Measurements from ENCODE around the gene RNF213. TPM values are rescaled to one million over a fixed set of nuclear protein-coding genes. Genes with fewer than 3 reads are reported as not detected.
"Not testable (repeated sequence)": the region's sequence is repeated elsewhere in the genome, so short reads cannot be mapped to it uniquely, and the experiment has no call there.

RNF213 gene
- total and polyA plus RNA-seq, 4 donors: 18.2 to 104 (median 33.5) TPM

DNA sequence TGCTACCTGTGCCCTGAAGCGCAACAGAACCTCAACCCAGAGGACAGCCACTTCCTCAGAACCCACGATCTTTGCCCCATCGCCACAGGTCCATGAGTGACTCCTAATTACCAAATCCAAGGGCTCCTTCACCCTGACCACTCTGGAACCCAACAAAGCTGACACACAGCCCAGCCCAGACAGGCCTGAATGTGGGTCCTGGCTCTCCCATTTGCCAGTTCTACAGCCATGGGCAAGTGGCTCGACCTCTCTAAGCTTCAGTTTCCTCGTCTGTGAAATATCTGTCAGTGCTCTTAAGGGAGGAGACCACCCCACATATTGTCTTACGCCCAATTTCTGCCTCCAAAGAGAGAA is 136.4 kb downstream of the RNF213 start (continued):
- TF ChIP-seq, protein P1, sequence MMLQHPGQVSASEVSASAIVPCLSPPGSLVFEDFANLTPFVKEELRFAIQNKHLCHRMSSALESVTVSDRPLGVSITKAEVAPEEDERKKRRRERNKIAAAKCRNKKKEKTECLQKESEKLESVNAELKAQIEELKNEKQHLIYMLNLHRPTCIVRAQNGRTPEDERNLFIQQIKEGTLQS (IDR thresholded peaks at IDR 0.05): no peak

DNA sequence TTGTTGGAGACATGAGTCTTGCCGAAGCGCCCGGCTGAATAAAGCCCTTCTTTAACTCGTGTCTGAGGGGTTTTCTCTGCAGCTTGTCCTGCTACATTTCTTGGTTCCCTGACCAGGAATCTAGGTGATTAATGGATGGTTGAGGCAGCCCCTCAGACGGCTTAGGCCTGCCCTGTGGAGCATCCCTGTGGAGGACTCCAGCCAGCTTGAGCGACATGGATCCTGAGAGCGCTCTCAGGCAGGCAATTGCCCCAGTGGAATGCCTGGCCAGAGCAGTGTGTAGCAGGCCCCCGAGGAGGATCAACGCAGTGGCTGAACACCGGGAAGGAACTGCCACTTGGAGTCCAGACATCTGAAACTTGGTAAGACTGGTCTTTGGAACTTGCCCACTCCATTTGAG is 137.0 kb downstream of the RNF213 start:
- WGBS: 81% methylated on average over 10 of the region's 10 CpGs
- Histone ChIP-seq H3K36me3 (ENCODE audit: control insufficient read depth in 4 of 4, insufficient read depth in 3 of 4, low read depth in 1 of 4, low read length in 3 of 4) (peaks cover 0 to 28% (median 21%) of the 10 kb centered on the region in 4 donors), H3K9ac (ENCODE audit: low read depth in 1 of 2, low read length in 2 of 2) (no peak overlapping the region), H3K4me1 (ENCODE audit: control insufficient read depth in 4 of 4, insufficient read depth in 4 of 4, low read length in 3 of 4) (no peaks in the 10 kb centered on the region), H3K4me3 (ENCODE audit: low read depth in 1 of 3, low read length in 3 of 3) (no peak overlapping the region), H3K27me3 (ENCODE audit: control insufficient read depth in 4 of 4, insufficient read depth in 4 of 4, low read length in 3 of 4) (no peaks in the 10 kb centered on the region), H3K9me3 (ENCODE audit: control insufficient read depth in 4 of 4, low read length in 3 of 4) (no peaks in the 10 kb centered on the region), H3K27ac (ENCODE audit: low read depth in 1 of 2, low read length in 2 of 2) (no peak overlapping the region)
- TF ChIP-seq FOXA1 (IDR thresholded peaks at IDR 0.05): no peak
- no peak for TF ChIP-seq GABPA (IDR thresholded peaks at IDR 0.05 in 1 of 2, conservative IDR thresholded peaks at IDR 0.05 in 1 of 2)
- no peak for TF ChIP-seq RXRA (IDR thresholded peaks at IDR 0.05)
- TF ChIP-seq EGR1 (IDR thresholded peaks at IDR 0.05; ENCODE audit: low read depth in 2 of 2): no peak
- TF ChIP-seq, protein P2, sequence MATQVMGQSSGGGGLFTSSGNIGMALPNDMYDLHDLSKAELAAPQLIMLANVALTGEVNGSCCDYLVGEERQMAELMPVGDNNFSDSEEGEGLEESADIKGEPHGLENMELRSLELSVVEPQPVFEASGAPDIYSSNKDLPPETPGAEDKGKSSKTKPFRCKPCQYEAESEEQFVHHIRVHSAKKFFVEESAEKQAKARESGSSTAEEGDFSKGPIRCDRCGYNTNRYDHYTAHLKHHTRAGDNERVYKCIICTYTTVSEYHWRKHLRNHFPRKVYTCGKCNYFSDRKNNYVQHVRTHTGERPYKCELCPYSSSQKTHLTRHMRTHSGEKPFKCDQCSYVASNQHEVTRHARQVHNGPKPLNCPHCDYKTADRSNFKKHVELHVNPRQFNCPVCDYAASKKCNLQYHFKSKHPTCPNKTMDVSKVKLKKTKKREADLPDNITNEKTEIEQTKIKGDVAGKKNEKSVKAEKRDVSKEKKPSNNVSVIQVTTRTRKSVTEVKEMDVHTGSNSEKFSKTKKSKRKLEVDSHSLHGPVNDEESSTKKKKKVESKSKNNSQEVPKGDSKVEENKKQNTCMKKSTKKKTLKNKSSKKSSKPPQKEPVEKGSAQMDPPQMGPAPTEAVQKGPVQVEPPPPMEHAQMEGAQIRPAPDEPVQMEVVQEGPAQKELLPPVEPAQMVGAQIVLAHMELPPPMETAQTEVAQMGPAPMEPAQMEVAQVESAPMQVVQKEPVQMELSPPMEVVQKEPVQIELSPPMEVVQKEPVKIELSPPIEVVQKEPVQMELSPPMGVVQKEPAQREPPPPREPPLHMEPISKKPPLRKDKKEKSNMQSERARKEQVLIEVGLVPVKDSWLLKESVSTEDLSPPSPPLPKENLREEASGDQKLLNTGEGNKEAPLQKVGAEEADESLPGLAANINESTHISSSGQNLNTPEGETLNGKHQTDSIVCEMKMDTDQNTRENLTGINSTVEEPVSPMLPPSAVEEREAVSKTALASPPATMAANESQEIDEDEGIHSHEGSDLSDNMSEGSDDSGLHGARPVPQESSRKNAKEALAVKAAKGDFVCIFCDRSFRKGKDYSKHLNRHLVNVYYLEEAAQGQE (IDR thresholded peaks at IDR 0.05): no peak
- no peak for TF ChIP-seq RAD21 (IDR thresholded peaks at IDR 0.05)
- no peak for TF ChIP-seq FOXA2 (IDR thresholded peaks at IDR 0.05)
- TF ChIP-seq SP1 (IDR thresholded peaks at IDR 0.05): no peak
- no peak for DNase-seq (ENCODE audit: low spot score)

DNA sequence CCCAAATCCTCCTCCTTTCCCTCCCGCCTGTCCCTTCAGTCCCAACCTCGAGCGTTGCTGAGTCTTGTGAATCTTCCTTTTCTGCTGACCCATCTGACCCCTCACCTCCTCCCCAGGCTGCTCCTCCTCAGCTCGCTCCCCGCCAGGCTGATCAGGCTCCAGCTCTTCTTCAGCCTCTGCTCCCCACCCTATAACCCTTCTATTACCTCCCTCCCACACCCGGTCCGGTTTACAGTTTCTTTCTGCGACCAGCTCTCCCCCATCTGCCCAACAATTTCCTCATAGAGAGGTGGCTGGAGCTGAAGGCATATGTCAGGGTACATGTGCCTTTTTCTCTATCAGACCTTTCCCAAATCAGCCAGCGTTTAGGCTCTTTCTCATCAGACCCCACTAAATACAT is 140.4 kb downstream of the RNF213 start:
- H3K9me3 ChIP-seq (ENCODE audit: control insufficient read depth in 4 of 4, low read length in 3 of 4); H3K27ac ChIP-seq (ENCODE audit: low read depth in 1 of 2, low read length in 2 of 2); H3K4me1 ChIP-seq (ENCODE audit: control insufficient read depth in 4 of 4, insufficient read depth in 4 of 4, low read length in 3 of 4); H3K36me3 ChIP-seq (ENCODE audit: control insufficient read depth in 4 of 4, insufficient read depth in 3 of 4, low read depth in 1 of 4, low read length in 3 of 4); H3K27me3 ChIP-seq (ENCODE audit: control insufficient read depth in 4 of 4, insufficient read depth in 4 of 4, low read length in 3 of 4); H3K4me3 ChIP-seq (ENCODE audit: low read depth in 1 of 3, low read length in 3 of 3); H3K9ac ChIP-seq (ENCODE audit: low read depth in 1 of 2, low read length in 2 of 2); DNase-seq (ENCODE audit: low spot score): not testable (repeated sequence)
- WGBS: 87% methylated on average over 9 of the region's 9 CpGs

DNA sequence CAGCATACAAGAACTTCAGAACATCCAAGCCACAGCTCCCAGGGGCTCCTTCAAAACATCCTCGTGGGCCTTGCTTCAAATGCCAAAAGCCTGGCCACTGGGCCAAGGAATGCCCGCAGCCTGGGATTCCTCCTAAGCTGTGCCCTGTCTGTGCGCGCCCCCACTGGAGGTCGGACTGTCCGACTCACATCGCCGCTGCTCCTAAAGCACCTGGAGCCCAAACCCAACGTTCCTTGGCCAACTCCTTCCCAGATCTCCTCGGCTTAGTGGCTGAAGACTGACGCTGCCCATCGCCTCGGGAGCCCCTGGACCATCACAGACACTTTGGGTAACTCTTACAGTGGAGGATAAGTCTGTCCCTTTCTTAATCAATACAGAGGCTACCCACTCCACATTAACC is 141.4 kb downstream of the RNF213 start:
- H3K27ac ChIP-seq (ENCODE audit: low read depth in 1 of 2, low read length in 2 of 2); H3K36me3 ChIP-seq (ENCODE audit: control insufficient read depth in 4 of 4, insufficient read depth in 3 of 4, low read depth in 1 of 4, low read length in 3 of 4); H3K27me3 ChIP-seq (ENCODE audit: control insufficient read depth in 4 of 4, insufficient read depth in 4 of 4, low read length in 3 of 4); DNase-seq (ENCODE audit: low spot score); H3K9me3 ChIP-seq (ENCODE audit: control insufficient read depth in 4 of 4, low read length in 3 of 4); H3K4me1 ChIP-seq (ENCODE audit: control insufficient read depth in 4 of 4, insufficient read depth in 4 of 4, low read length in 3 of 4); H3K9ac ChIP-seq (ENCODE audit: low read depth in 1 of 2, low read length in 2 of 2); H3K4me3 ChIP-seq (ENCODE audit: low read depth in 1 of 3, low read length in 3 of 3): not testable (repeated sequence)
- WGBS: 93% methylated on average over 13 of the region's 13 CpGs

DNA sequence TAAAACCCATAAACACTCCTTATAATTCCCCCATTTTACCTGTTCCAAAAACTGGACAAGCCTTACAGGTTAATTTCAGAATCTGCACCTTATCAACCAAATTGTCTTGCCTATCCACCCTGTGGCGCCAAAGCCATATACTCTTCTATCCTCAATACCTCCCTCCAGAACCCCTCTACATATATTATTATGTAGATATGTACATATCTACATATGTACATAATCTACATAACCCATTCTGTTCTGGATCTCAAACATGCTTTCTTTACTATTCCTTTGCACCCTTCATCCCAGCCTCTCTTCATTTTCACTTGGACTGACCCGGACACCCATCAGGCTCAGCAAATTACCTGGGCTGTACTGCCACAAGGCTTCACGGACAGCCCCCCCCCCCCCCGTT is 142.3 kb downstream of the RNF213 start:
- TF ChIP-seq, protein P3, sequence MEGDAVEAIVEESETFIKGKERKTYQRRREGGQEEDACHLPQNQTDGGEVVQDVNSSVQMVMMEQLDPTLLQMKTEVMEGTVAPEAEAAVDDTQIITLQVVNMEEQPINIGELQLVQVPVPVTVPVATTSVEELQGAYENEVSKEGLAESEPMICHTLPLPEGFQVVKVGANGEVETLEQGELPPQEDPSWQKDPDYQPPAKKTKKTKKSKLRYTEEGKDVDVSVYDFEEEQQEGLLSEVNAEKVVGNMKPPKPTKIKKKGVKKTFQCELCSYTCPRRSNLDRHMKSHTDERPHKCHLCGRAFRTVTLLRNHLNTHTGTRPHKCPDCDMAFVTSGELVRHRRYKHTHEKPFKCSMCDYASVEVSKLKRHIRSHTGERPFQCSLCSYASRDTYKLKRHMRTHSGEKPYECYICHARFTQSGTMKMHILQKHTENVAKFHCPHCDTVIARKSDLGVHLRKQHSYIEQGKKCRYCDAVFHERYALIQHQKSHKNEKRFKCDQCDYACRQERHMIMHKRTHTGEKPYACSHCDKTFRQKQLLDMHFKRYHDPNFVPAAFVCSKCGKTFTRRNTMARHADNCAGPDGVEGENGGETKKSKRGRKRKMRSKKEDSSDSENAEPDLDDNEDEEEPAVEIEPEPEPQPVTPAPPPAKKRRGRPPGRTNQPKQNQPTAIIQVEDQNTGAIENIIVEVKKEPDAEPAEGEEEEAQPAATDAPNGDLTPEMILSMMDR (IDR thresholded peaks at IDR 0.05; ENCODE audit: low read depth, low read length, missing input control): no peak
- TF ChIP-seq SP1 (IDR thresholded peaks at IDR 0.05) (no peak), FOXA2 (IDR thresholded peaks at IDR 0.05) (no peak), EGR1 (IDR thresholded peaks at IDR 0.05; ENCODE audit: low read depth in 2 of 2) (no peak), HNF4G (IDR thresholded peaks at IDR 0.05) (no peak), TAF1 (conservative IDR thresholded peaks at IDR 0.05) (no peak), RAD21 (IDR thresholded peaks at IDR 0.05) (no peak), FOXA1 (IDR thresholded peaks at IDR 0.05) (no peak), JUND (IDR thresholded peaks at IDR 0.05) (no peak), HNF4A (conservative IDR thresholded peaks at IDR 0.05) (no peak)
- TF ChIP-seq, protein P1 (IDR thresholded peaks at IDR 0.05): no peak
- Histone ChIP-seq H3K27me3 (ENCODE audit: control insufficient read depth in 4 of 4, insufficient read depth in 4 of 4, low read length in 3 of 4) (no peaks in the 10 kb centered on the region), H3K9me3 (ENCODE audit: control insufficient read depth in 4 of 4, low read length in 3 of 4) (no peaks in the 10 kb centered on the region), H3K4me1 (ENCODE audit: control insufficient read depth in 4 of 4, insufficient read depth in 4 of 4, low read length in 3 of 4) (no peaks in the 10 kb centered on the region), H3K36me3 (ENCODE audit: control insufficient read depth in 4 of 4, insufficient read depth in 3 of 4, low read depth in 1 of 4, low read length in 3 of 4) (no peaks in the 10 kb centered on the region), H3K9ac (ENCODE audit: low read depth in 1 of 2, low read length in 2 of 2) (no peak overlapping the region), H3K27ac (ENCODE audit: low read depth in 1 of 2, low read length in 2 of 2) (no peak overlapping the region), H3K4me3 (ENCODE audit: low read depth in 1 of 3, low read length in 3 of 3) (no peak overlapping the region)
- 98% methylated on average over 4 of the region's 4 CpGs for WGBS
- no peak for DNase-seq (ENCODE audit: low spot score)

All from liver (tissue), 9 donors.